ENCODE results near the gene NDUFA13.
A peak's percentile ranks its signal among the peaks of the same experiment; 100 is the strongest.

Gene NDUFA13

DNA sequence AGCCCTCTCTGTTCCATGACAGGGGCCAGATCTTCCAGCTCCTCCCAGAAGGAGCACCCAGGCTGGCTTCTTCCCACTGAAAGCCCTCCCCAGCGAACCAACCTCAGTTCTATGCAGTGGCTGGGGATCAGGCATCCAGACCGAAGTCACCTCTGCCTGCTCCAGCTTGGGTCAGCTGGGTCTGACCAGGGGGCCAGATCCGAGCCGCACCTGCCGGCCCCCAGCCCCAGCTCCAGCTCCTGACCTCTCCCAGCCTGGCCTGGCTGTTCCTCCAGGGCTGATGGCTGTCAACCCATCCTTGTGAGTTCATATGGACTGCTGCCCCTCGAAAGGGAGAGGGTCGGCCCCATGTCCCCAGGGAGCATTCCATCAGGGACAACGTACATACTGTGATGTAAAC, 8.7 kb upstream of the NDUFA13 start:
- Mint-ChIP-seq H3K27me3 (ENCODE audit: low read depth, poor library complexity) (no peaks in the 10 kb centered on the region), H3K36me3 (ENCODE audit: low read depth) (peaks cover 43% of the 10 kb centered on the region), H3K4me3 (no peak overlapping the region), H3K4me1 (peaks cover 24% of the 10 kb centered on the region), H3K9me3 (no peaks in the 10 kb centered on the region), H3K27ac (peak overlapping the region; percentile 82)
- DNase-seq: no peak
- TF ChIP-seq, protein P1, sequence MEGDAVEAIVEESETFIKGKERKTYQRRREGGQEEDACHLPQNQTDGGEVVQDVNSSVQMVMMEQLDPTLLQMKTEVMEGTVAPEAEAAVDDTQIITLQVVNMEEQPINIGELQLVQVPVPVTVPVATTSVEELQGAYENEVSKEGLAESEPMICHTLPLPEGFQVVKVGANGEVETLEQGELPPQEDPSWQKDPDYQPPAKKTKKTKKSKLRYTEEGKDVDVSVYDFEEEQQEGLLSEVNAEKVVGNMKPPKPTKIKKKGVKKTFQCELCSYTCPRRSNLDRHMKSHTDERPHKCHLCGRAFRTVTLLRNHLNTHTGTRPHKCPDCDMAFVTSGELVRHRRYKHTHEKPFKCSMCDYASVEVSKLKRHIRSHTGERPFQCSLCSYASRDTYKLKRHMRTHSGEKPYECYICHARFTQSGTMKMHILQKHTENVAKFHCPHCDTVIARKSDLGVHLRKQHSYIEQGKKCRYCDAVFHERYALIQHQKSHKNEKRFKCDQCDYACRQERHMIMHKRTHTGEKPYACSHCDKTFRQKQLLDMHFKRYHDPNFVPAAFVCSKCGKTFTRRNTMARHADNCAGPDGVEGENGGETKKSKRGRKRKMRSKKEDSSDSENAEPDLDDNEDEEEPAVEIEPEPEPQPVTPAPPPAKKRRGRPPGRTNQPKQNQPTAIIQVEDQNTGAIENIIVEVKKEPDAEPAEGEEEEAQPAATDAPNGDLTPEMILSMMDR (IDR thresholded peaks at IDR 0.05): no peak

DNA sequence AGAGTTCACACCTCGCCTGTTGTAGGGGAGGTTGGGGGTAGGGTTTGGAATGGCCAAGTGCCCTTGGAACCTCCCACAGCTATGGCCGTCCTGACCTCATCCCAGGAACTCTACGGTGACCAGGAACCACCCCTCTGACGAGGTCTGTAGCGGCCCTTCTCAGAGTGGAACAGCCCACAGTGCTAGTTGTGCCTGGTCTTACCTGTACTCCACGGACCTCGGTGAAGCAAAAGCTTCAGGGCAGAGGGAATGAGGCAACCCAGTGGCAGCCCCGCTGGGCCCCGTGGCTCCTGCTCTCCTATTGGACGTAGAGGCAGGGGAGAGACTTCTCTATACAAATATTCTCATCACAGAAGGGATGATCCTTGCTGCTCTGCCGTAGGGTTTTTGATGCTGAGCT, 7.8 kb upstream of the NDUFA13 start:
- DNase-seq: no peak
- Mint-ChIP-seq H3K27ac (peak overlapping the region; percentile 82), H3K9me3 (no peaks in the 10 kb centered on the region), H3K4me1 (peaks cover 25% of the 10 kb centered on the region), H3K4me3 (no peak overlapping the region), H3K36me3 (ENCODE audit: low read depth) (peaks cover 36% of the 10 kb centered on the region), H3K27me3 (ENCODE audit: low read depth, poor library complexity) (no peaks in the 10 kb centered on the region)
- TF ChIP-seq, protein P1 (IDR thresholded peaks at IDR 0.05): no peak

DNA sequence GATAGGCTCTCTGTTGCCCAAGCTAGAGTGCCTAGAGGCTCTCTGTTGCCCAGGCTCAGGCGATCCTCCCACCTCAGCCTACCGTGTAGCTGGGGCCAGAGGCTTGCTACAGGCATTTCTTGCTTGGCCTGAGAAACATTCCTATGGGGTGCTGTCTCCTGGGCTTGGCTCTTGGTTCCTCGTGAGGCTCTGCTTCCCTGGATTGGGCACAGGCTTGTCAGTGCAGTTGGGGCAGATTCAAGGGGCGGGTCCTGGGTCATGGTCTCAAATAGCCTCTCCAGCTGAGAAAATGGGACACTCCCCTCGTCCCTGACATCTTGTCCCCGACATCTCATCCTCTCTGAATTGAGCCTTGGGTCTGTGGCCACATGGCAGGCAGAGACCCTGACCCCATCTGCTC, 5.6 kb upstream of the NDUFA13 start:
- DNase-seq: no peak
- Mint-ChIP-seq H3K27ac (no peak overlapping the region), H3K9me3 (no peaks in the 10 kb centered on the region), H3K4me3 (no peak overlapping the region), H3K4me1 (peaks cover 25% of the 10 kb centered on the region), H3K36me3 (ENCODE audit: low read depth) (peaks cover 24% of the 10 kb centered on the region), H3K27me3 (ENCODE audit: low read depth, poor library complexity) (no peaks in the 10 kb centered on the region)
- TF ChIP-seq, protein P1 (IDR thresholded peaks at IDR 0.05): no peak

DNA sequence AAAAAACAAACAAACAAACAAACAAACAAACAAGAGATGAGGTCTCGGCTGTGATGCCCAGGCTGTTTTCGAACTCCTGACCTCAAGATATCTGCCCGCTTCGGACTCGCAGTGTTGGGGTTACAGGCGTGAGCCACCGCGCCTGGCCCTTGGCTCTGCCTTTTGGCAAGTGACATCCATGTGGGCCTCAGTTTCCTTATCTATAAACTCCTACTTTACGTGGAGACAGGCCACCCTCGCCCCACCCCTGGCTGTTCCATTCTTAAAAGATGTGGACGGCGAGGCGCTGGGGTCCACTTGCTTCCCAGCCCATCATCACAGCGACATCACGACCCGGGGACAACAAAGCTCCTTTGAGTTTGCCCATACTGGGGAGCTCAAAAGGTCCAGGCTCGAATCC, 2.3 kb upstream of the NDUFA13 start:
- Mint-ChIP-seq H3K9me3 (no peaks in the 10 kb centered on the region), H3K4me1 (peaks cover 16% of the 10 kb centered on the region), H3K4me3 (no peak overlapping the region), H3K27me3 (ENCODE audit: low read depth, poor library complexity) (no peaks in the 10 kb centered on the region), H3K27ac (no peak overlapping the region), H3K36me3 (ENCODE audit: low read depth) (peaks cover 11% of the 10 kb centered on the region)
- no peak for DNase-seq
- TF ChIP-seq, protein P1 (IDR thresholded peaks at IDR 0.05): no peak

DNA sequence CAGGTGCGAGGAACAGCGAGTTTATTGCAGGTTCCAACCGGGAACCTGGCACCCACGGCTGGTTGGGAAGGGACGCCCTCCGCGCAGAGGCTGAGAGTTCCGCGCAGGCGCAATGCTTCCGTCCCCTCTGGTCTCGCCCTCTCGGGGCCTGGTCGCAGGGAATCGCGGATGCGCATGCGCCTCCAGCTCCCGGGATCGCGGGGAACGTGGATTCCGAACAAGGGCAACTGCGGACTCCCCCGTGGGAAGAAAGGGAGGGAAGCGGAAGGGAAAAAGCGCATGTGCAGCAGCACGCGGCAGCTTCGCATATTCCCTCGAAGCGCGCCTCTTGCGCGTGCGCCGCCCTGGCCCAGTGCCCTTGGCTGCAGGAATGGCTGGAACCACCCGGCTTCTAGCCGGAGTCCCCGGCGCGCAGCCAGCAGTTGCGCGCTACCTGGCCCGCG, 1.8 kb upstream of the NDUFA13 start:
- H3K27me3 Mint-ChIP-seq (ENCODE audit: low read depth, poor library complexity): no peaks in the 10 kb centered on the region
- TF ChIP-seq, protein P1 (IDR thresholded peaks at IDR 0.05): no peak
- peaks cover 19% of the 10 kb centered on the region for H3K4me1 Mint-ChIP-seq
- no peak overlapping the region for H3K27ac Mint-ChIP-seq
- no peak overlapping the region for H3K4me3 Mint-ChIP-seq
- DNase-seq: no peak
- H3K9me3 Mint-ChIP-seq: no peaks in the 10 kb centered on the region
- peaks cover 15% of the 10 kb centered on the region for H3K36me3 Mint-ChIP-seq (ENCODE audit: low read depth)

DNA sequence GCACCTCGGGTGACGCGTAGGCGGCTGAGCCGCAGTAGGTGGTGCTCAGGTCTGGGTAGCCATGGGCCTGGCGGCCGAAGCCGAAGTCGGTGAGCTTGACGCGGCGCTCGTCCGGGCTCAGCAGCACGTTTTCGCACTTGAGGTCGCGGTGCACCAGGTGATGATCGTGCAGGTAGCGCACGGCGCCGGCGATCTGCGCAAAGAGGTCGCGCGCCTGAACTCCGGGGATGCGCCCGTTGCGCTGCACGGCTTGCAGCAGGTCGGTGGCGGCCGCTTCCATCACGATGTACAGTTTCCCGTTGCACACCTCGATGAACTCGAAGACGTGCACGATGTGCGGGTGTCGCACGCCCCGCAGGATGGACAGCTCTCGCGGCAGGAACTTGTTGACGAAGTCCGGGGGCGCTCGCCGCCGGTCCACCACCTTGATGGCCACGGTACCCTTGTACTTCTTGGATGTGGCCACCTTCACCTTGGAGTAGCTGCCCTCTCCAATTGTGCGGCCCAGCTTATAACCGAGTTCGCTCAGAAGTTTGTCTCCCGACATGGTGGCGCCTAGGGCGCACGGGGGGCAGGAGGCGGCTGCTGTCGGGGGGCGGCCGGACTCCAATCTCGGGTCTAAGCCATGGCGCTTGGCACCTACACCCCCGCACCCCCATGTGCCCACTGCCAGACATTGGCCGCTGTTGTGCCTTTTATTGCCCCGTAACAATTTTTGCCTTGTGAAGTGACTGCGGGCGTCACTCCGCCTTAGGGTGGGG, 964 bp upstream of the NDUFA13 start, which contains the start of gene TSSK6:
Gene TSSK6, minus strand, starts transcription at position 668 of the 761 bp plus-strand sequence. Its CDS starts 121 bp downstream, at position 547.
- Mint-ChIP-seq H3K4me1 (peaks cover 25% of the 10 kb centered on the region), H3K4me3 (peak within 1 kb of the TSS; percentile 93), H3K36me3 (ENCODE audit: low read depth) (peaks cover 23% of the 10 kb centered on the region), H3K9me3 (no peaks in the 10 kb centered on the region), H3K27me3 (ENCODE audit: low read depth, poor library complexity) (no peaks in the 10 kb centered on the region), H3K27ac (peak within 1 kb of the TSS; percentile 86)
- no peak for DNase-seq
- TF ChIP-seq, protein P1 (IDR thresholded peaks at IDR 0.05): no peak
